ENCODE results near the gene ZC3H18. TPM values are rescaled to one million over a fixed set of nuclear protein-coding genes. Genes with fewer than 3 reads are reported as not detected.

Gene ZC3H18
- total RNA-seq, 1 experiment from 2014 or later: 57.8 TPM

GRCh38 chr16:88636488-88637265 lies 66.5 kb downstream of the ZC3H18 start:
- ChIA-PET RAD21 (ENCODE audit: low non-redundant PET in 1 of 2, low total read pairs in 2 of 2, uncharacterized antibody in 2 of 2, unreplicated experiment in 2 of 2) (interaction anchor here in 1 of 2 experiments (0.7 kb wide), 1 partner anchor 156 kb away, joined by 3 read pairs; no protein-coding TSS in a partner anchor), POLR2A (no interaction called here), CTCF (no interaction called here)
- no peak overlapping the region for H2AFZ ChIP-seq (ENCODE audit: low read depth, low read length, poor library complexity, severe bottlenecking)
- H3K36me3 ChIP-seq (ENCODE audit: control insufficient read depth in 1 of 2, insufficient read depth in 2 of 2, low read length in 2 of 2): peaks cover 7% of the 10 kb centered on the region in 2 experiments; a peak in 3 of 4 replicates
- H3K4me1 ChIP-seq (ENCODE audit: control insufficient read depth in 1 of 2, insufficient read depth in 2 of 2, low read length in 2 of 2): peaks cover 7 to 39% of the 10 kb centered on the region in 2 experiments; a peak in 2 of 4 replicates
- no peak overlapping the region for H3K4me2 ChIP-seq (ENCODE audit: low read length)
- intact Hi-C loops (cut with micrococcal nuclease): no loop called here
- H3K27ac ChIP-seq (ENCODE audit: low read depth, low read length): no peak overlapping the region
- H3K9me2 ChIP-seq (ENCODE audit: insufficient read depth): no peaks in the 10 kb centered on the region
- ATAC-seq (no peak), DNase-seq (ENCODE audit: low read depth, low spot score) (no peak)
- no TSS peak for BruUV-seq (replicated peaks)
- H3K4me3 ChIP-seq (replicated peaks in 1 of 2; ENCODE audit: low read depth in 1 of 2, low read length in 2 of 2): no peak overlapping the region
- H3K9ac ChIP-seq (ENCODE audit: low read length): no peak overlapping the region
- TF ChIP-seq CTCF (IDR thresholded peaks at IDR 0.05 in 2 of 3, conservative IDR thresholded peaks at IDR 0.05 in 1 of 3; ENCODE audit: borderline replicate concordance in 1 of 3, insufficient read depth in 1 of 3, low read depth in 2 of 3, low read length in 2 of 3): no peak
- no peak for TF ChIP-seq RAD21 (IDR thresholded peaks at IDR 0.05; ENCODE audit: low read depth)
- TF ChIP-seq CBX3 (IDR thresholded peaks at IDR 0.05; ENCODE audit: low read depth): no peak
- no peak for TF ChIP-seq ZNF274 (IDR thresholded peaks at IDR 0.05; ENCODE audit: low read depth, low read length)
- no peak for TF ChIP-seq EZH2phosphoT487 (IDR thresholded peaks at IDR 0.05; ENCODE audit: borderline replicate concordance)
- no peak for TF ChIP-seq ZFX (IDR thresholded peaks at IDR 0.05)
- TF ChIP-seq FOSL1 (IDR thresholded peaks at IDR 0.05; ENCODE audit: low read depth): no peak
- TF ChIP-seq ELF1 (IDR thresholded peaks at IDR 0.05; ENCODE audit: borderline replicate concordance, low read depth): no peak
- no peak for TF ChIP-seq ATF3 (IDR thresholded peaks at IDR 0.05)
- no peak for TF ChIP-seq JUND (IDR thresholded peaks at IDR 0.05)
- no peak for TF ChIP-seq SIN3A (IDR thresholded peaks at IDR 0.05; ENCODE audit: low read depth)
- TF ChIP-seq REST (IDR thresholded peaks at IDR 0.05; ENCODE audit: low read depth): no peak
- TF ChIP-seq POLR2AphosphoS5 (IDR thresholded peaks at IDR 0.05; ENCODE audit: low read depth, low read length): no peak
- no peak for TF ChIP-seq POLR2A (IDR thresholded peaks at IDR 0.05; ENCODE audit: borderline replicate concordance, extremely low read depth, insufficient read depth, insufficient read length)
- TF ChIP-seq MAX (IDR thresholded peaks at IDR 0.05): no peak
- no peak for TF ChIP-seq SP1 (IDR thresholded peaks at IDR 0.05; ENCODE audit: low read depth)
- no peaks in the 10 kb centered on the region for H3K9me3 ChIP-seq (ENCODE audit: control insufficient read depth in 1 of 2, insufficient read depth in 1 of 2, low read depth in 1 of 2, low read length in 2 of 2)
- no peaks in the 10 kb centered on the region for H4K20me1 ChIP-seq (ENCODE audit: insufficient read depth)
- no peaks in the 10 kb centered on the region for H3K27me3 ChIP-seq (ENCODE audit: insufficient read depth, low read length)
- H3K79me2 ChIP-seq (ENCODE audit: insufficient read depth, low read length): no peaks in the 10 kb centered on the region
